ENCODE data around the gene ASCC3.

DNA sequence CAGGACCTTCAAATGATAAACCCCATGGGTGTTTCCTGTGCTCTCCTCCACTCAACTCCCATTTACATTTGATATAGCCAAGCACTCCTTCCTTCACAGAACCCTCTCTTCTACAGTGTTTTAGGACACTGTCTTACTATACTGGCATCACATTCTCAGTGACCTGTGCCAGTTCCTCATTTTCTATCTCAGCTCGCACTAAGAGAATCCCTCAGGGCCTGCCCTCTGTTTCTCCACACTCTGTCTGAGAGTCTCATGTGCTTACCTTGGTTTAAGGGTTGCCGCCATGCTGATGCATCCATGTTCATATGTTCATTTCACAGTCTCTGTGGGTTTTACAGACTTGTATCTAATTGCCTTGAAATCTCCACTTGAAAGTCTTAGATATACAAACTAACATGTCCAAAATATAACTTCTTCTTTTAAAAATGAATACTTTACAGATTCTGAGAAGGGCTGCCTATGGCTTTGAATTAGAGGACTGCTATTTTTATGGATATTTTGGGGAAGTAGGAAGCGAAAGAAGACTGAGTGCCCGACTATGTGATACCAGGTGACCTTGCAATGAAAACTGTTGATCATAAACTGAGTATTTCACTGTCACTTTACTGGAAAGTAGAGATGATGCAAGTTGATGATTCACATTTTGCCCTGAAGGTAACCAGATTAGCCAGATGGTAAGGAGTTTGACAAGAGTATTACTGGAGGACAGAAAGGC lies 263.3 kb downstream of the ASCC3 start:
- TF ChIP-seq CTCF (IDR thresholded peaks at IDR 0.05): no peak
- no peak for TF ChIP-seq POLR2A (IDR thresholded peaks at IDR 0.05)

All from testis (tissue), 2 donors.